NCI-H774 (cell line): ENCODE results near the gene BCL2L1.
"Not testable (repeated sequence)": the region's sequence is repeated elsewhere in the genome, so short reads cannot be mapped to it uniquely, and the experiment has no call there.

Experiments used
- DNase-seq: peaks from one replicate; lab custom pipeline; 2025; lab: John Stamatoyannopoulos, UW

The BCL2L1 gene

DNA sequence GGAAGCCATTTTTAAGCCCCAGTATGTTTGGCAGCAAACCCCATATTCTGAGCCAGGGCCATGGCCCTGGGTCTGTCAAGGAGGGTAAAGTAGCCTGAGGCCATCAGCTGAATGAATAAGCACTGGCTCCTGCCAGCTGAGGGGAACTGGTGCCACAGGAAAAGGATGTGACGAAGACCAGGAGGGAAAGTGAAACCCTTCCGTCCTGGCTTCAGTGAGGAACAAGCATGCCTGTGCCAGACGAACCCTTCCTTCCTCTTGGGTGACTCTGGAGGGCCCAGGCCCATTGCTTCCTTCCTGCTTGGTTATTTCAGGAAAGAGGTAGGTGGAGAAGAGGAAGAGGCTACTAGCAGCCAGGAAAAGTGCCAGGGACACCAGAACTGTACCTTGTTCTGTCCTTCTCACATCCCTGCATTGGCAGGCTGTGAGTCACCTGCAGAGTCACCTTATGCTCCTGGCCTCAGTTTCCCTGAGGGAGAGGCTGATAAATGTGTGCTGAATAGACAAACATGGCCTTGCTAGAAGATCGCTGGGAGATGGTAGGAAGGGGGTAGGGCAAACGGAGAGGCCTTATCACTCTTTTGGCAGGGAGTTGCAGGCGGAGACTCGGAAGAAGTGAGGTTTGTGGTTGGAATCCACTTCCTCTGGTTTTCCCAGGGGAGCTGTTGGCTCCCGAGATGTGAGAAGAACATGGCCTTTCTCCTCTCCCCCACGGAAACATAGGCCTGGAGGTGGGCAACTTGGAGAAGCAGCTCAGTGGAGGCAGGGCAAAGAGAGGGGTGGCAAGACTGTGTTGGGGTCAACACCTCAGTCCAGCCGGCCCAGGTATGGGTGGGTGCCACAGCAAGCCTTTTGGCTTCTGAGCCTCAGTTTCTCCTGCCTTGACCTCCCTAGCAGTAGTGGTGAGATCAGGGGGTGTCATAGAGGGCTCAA, 47.5 kb downstream of the BCL2L1 start:
- DNase-seq = no peak

DNA sequence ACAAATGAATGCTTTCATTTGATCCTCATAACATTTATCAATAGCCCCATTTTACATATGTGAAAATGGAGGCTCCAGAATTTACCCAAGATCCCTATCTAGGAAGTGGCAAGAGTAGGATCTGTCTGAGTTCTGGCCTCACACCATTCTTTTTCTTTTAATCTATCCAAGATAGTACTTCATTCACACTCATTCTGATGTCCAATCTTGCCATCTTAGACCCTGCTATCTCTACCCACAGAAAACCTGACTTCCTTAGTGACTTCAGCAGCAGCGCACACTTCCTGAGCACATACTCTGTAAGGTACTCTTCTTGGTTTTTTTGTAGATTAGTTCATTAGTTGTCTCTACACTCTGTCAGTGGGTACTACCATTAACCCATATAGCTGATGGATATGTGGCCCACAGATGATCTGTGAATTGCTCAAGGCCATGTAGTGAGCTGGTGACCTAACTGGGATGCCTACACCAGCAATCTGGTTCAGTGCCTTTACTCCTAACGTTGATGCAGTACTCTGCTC, 48.7 kb downstream of the BCL2L1 start:
- no peak for DNase-seq

DNA sequence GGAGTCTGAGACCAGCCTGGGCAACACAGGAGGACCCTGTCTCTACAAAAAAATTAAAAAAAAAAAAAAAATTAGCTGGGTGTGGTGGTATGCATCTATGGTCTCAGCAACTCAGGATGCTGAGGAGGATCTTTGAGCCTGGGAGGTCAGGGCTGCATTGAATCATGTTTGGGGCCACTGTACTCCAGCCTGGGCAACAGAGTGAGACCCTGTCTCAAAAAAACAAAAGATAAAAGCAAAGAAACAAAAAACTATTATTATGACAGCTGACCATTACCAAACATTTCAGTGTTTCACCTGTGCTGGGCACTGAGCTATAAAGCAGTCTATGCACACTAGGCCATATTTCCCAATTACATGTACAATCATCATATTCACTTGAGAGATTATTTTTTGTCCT, 49.2 kb downstream of the BCL2L1 start:
- DNase-seq = no peak

DNA sequence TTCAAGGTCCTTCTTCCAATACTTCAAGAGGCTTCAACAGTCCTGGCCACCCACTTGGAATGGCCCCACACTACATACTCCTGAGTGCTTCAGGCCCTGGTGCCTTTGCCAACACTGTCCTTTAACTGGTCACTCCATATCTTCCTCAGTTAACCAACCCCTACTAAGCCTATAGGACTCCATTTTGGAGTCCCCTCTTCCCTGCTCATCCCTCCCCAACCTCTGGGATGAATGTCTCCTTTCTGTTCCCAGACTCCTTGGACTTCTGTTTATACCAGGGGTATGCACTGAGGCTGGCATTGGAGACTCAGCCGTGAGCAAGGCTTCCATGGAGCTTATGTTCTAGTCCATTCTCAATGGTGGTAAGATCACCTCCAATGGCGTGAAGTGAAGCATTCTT, 51.3 kb downstream of the BCL2L1 start:
- DNase-seq = no peak

DNA sequence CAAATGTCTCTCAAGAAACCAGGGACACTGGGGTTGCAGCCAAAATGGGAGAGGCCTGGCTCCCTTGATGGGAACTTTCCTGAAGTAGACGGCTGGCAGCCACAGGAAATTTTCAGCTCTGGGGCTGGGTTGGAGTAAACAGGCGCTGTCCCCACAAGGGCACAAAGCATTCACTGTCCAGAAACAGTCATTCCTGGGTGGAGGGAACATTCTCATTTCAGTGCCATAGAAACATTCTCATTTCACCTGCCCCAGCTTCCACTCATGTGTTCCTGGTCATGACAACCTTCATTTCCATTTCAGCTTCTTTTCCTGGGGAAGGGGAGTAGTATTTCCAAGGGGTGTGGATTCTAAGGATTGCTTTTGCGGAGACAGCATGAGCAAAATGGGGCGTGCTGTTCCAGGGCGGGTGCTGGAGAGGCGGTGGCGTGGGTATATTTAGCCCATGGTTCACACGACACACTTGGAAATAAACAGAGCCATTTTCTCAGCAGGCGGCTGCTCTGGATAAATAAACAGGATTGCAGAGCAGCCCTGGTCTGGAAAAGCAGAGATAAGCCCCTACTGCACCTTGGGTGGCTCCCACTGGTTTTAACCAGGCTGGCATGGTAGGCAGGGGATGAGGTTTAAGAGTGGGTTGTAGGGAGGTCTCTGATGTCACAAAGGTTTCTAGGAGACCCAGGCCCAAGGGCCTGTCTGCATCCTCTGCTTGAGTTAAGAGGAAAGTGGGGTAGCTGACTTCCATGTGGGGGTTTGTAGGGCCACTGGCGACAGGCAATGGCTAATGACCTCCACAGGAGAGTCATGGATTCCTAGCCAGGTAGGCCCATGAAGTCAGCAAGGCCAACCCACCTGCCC, 52.1 kb downstream of the BCL2L1 start:
- DNase-seq = peak; percentile 45

DNA sequence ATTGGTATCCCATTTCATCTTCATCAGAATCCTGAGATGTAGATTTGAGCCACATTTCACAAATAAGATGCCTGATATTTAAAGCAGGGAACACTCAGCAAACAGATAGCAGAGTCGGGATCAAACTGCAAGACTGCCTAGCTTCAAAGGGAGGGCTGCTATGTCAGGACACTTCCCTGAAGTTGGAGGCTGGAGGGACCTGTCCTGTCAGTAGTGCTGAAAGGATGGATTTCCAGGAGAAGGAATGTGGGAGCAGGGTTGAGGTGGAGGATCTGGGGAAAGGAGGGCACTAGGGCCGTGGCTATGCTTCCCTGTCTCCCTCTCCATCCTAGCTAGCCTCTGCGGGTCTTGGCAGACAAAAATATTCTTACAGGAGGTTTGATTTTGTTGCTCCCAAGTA, 52.8 kb downstream of the BCL2L1 start:
- no peak for DNase-seq

DNA sequence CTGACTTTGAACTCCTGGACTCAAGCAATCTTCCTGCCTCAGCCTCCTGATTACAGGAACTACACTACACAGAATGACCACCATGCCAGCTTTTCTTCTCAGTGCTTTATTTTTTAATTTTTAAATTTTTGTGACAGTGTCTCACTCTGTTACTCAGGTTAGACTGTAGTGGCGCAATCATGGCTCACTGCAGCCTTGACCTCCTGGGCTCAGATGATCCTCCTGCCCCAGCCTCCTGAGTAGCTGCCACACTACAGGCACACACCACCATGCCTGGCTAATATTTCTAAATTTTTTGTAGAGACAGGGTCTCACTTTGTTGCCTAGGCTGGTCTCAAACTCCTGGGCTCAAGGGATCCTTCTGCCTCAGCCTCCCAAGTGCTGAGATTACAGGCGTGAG, 53.7 kb downstream of the BCL2L1 start:
- not testable (repeated sequence) for DNase-seq

DNA sequence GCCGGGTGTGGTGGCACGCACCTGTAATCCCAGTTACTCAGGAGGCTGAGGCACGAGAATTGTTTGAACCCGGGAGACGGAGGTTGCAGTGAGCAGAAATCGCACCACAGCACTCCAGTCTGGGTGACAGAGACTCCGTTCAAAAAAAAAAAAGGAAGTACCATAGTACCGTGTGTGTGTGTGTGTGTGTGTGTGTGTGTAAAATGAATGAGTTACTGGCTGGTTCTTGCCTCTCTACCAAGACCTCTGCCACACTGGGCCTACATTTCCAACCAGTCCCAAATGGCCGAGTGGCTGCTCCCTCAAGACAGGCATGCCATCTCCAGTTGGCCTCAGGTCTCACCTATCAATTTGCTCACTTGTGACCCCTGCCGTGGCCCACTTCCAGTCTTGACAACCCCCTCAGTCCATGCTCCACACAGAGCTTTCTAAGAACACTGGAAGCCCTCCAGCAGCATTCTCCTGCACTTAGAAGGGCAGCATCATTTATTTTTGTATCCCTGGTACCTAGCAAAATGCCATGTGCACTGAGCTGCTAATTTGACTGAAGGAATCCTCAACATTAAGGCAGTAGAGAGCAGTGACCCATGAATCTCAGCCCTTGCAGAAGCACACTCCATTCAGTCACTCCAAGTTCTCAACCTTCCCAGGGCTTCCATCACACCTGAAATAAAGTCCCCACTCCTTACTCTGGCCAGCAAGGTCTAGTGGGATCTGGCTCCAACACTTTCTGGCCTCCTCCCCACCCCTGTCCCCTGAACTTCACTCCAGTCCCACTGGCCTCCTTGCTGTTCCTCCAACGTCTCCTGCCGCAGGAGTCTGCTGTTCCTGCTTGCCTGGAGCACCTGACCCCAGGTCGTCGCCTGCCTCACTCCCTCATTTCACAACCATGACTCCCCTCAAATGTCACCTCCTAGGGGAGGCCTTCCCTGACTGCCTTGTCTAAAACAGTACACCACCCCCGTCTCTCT, 55.1 kb downstream of the BCL2L1 start:
- DNase-seq = no peak

DNA sequence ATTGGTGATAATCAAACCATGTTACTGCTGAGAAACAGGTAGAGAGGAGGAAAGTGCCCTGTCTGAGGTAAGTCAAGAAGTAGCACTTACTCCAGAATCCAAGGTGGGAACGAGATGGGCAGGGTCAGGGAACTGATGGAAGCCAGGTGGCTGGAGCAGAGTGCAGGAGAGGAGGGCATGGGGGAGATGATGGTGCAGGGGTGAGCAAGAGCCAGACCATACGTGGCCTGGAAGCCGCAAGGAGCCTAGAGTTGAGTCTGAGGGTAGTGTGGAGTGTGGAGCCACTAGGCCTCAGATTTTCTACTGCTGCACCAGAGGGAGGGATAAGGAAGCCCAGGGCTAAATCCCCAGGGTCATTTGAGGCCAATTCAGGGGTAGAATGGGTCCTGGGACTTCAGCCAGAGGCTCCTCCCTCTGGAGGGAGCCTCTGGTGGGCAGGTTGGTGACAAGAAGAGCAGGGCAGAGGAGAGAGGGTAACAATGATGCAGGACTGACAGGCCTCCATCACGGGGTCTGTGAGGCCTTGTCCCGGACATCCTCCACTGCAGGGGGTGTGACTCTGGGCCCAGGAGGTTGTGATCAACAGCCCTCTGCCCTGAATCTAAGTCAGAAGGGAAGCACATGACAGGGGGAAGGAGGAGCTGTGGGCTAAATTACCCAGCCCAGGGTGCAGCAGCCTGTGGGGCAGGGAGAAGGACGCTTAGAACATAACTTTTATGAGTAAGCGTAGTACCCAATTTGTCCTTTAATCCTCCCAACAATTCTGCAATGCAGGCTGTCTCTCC, 56.2 kb downstream of the BCL2L1 start:
- DNase-seq = no peak

DNA sequence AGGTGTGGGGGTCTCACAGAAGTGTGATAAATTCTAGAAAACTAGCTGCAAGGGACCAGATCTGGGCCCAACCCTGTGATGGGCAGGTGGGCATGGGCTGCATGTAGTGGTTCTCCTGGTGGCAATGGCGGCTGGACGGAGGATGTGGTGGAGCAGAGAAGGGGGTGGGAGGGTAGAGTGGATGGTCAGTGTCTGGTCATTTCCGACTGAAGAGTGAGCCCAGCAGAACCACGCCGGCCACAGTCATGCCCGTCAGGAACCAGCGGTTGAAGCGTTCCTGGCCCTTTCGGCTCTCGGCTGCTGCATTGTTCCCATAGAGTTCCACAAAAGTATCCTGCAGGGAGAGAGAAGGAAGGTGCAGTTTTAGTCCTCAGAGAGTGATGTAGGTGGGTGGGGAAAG, 56.9 kb downstream of the BCL2L1 start:
- no peak for DNase-seq

DNA sequence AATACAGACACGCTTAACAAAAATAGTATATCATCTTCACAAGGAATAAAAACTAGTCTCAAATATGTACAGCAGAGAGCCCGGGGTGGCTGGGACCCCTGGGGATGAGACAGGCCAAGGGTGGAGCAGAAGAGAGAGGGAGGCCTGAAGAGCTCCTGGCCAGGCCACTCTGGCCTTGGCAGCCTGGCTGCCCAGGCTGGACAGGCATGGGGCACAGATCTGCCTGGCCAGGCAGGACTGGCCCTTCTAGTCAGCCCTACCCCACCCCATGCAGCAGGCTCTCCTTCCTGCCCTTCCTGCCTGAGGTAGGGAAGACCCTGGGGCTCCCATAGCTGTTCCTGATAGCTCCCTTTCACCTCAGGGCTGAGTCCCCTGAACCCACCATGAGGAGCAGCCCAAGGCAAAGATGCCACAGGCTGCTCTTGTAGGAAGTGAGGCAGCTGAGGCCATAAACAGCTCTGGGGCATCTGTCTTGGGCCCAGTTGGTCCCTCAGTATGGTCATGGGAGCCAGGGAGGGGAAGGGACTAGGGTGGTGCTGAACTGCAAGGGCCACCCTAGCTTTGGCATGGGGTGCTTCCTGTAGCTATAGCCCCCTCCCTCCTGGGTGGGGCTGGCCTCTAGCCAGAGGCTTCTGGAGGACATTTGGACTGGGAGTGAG, 57.8 kb downstream of the BCL2L1 start:
- DNase-seq = no peak

DNA sequence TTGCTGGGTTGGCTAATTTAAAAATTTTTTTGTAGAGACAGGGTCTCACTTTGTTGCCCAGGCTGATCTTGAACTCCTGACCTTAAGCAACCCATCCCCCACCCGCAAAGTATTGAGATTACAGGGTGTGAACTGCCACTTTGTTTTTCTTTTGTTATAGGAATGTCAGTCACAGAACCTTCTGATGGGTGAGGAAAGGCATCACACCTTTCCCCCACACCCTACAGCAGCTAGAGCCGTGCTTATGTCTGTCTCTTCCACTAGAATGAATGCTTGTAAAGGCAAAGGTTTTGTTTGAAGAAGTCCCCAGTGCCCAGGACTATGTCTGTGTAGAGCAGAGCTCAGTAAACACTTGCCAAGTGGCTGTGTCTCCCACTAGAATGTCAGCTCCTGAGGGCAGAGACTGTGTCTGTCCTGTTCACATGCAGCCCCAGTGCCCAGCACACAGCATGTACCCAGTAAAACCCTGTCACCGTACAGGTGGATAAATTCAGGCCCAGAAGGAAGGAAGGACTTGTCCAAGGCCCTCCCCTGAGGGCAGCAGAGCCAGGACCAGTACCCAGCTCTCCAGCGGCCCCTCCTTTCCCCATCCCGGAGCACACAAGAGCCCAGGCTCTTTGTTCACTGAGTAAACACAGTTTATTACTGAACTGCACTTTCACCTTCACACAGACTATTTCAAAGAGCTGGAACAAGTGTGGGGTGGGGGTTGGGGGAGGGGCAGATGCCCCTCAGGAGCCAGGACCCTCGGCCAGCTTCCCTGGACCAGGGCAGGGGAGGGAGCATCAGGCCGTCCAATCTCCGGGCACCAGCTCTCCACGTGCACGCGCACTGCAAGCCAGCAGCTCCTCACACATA, 58.6 kb downstream of the BCL2L1 start:
- DNase-seq = peak; percentile 72

DNA sequence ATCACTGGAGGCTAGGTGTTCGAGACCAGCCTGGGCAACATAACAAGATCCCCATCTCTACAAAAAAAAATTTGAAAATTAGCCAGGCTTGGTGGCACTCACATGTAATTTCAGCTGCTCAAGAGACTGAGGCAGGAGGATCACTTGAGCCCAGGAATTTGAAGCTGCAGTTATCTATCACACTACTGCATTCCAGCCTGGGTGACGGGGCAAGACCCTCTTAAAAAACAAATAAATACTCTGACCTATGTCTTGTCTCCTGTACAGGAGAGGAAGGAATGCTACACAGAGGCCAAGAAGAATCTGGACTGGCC, 59.2 kb downstream of the BCL2L1 start:
- no peak for DNase-seq

DNA sequence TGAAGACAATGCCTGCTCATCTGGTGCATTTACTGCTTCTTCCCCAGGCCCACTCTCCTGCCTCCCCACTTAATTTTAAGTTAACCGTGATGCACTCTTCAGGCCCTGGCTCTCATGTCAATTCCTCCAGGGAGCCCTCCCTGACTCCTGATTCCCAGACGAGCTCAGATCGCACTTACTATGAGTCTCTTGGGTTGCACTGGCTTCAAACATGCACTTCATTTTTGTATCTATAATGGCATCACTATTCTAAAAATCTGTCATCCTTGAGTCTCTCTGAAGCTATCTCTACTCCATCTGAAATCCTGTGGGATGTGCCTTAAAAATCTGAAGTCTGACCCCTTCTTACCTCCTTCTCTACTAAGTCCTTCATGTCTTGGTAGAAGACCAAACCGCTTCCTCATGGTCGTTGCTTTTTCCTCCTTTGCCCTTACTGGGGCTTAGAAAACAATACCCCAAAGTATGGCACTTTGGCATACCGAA, 60.3 kb downstream of the BCL2L1 start:
- DNase-seq = no peak

DNA sequence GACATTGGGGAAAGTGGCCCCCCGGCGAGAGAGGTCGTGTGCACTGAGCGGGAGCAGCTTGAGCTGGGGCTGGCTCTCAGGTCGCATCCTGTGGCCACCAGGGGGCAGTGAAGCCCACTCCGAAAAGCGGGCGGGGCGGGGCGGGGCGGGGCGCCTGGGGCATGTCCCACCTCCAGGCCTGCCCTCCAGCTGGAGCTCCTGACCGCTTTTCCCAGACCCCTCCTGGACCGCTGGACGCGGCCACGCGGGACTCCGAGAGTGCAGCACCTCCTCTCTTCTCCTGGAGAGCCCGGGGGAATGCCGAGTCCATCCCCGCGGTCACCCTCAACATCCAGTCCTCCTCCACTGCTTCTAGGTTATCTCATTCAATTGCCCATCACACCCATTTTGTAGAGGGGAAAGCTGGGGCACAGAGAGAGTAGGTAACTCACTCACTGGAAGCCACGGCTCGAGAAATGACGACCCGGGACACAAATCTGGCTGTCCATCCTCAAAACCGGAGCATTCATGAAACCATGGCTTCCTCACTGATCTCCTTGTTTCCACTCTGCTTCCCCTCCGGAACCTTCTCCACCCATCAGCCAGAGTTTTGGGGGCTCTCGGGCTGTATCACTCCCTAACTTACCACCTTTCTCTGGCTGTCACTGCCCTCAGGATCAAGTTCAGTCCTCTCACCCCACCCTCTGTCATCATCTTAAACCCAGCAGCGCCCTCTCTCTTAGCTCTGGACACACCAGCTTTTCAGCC, 60.9 kb downstream of the BCL2L1 start:
- peak; percentile 67 for DNase-seq

DNA sequence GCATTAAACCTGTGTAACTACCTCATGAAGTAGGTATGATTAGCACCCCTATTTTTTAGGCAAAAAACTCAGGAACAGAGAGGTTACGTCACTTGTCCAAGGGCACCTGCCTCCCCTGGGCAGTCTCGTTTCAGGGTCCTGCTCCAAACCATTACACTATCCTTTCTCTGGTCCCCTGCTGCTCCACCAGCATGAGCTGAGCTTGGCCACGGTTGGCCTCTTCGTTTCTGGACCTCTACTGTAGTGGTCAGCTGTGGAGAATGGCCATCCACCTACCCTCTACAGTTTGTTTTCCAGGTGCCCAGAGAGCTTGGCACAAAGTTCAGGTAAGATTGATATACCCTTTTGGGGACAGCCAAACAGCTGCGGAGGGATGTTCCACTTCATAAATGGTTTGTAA, 68.1 kb downstream of the BCL2L1 start:
- no peak for DNase-seq

DNA sequence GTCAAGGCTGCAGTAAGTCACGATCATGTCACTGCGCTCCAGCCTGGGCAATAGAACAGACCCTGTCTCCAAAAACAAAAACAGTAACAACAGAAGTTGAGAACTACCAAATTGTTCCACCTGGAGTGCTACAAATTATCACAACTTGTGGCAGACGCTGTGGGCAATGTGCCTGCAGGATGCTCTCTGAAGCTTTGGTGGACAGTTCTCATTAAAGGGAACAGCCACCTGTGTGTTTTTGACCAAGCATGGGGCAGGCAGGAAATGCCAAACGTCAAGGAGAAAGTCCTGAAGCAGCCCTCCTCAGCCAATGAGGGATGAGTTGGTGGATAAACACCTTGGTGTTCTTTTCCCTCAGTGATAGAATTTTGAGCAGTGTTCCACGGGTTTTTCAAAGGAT, 69.1 kb downstream of the BCL2L1 start:
- DNase-seq = no peak

DNA sequence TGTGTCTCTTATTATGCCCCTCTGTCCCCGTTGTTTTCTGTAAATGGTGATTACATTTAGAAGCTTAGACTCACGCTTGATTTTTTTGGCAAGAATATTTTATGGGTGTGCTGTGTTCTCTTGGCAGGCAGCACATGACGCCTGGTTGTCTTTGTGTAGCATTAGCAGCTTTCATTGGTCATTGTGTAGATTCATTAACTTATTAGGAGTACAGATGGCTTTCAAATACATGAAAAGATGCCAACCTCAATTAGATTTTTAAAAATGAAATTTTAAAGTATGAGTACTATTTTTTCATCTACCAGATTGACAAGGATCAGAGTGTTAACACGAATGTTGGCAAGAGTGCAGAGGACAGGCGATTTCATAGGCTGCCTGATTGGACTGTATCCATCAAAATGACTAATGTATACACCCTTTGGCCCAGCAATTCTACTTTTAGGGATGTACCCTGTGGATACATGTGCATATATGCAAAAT, 69.7 kb downstream of the BCL2L1 start:
- DNase-seq = no peak
